Measurements from ENCODE around the gene ALDH18A1.

DNA sequence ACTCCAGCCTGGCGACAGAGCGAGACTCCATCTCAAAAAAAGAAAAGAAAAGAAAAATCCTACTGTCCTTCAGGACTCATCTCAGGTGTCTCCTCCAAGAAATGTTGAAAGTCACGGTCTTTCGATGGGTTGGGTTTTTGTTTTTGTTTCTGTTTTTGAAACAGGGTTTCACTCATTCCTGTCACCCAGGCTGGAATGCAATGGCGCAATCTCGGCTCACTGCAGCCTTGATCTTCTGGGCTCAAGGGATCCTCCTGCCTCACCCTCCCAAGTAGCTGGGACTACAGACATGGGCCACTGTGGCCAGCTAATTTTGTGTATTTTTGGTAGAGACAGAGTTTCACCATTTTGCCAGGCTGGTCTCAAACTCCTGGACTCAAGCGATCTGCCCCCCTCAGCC, 92.2 kb downstream of the ALDH18A1 start:
- TF ChIP-seq, protein P1, sequence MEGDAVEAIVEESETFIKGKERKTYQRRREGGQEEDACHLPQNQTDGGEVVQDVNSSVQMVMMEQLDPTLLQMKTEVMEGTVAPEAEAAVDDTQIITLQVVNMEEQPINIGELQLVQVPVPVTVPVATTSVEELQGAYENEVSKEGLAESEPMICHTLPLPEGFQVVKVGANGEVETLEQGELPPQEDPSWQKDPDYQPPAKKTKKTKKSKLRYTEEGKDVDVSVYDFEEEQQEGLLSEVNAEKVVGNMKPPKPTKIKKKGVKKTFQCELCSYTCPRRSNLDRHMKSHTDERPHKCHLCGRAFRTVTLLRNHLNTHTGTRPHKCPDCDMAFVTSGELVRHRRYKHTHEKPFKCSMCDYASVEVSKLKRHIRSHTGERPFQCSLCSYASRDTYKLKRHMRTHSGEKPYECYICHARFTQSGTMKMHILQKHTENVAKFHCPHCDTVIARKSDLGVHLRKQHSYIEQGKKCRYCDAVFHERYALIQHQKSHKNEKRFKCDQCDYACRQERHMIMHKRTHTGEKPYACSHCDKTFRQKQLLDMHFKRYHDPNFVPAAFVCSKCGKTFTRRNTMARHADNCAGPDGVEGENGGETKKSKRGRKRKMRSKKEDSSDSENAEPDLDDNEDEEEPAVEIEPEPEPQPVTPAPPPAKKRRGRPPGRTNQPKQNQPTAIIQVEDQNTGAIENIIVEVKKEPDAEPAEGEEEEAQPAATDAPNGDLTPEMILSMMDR (IDR thresholded peaks at IDR 0.05), result no peak
- no peak for TF ChIP-seq EZH2 (IDR thresholded peaks at IDR 0.05; ENCODE audit: borderline replicate concordance, insufficient read depth, low read depth, low read length, poor library complexity, severe bottlenecking)

All from B cell (primary cell).